Neuron (in vitro differentiated cells): ENCODE measurements around the gene PPP2R5B.
"Not testable (repeated sequence)": the region's sequence is repeated elsewhere in the genome, so short reads cannot be mapped to it uniquely, and the experiment has no call there.

Experiments used
- H2AFZ ChIP-seq: one replicate; pipeline ENCODE4 v1.6.1; 2013; ENCODE audit warnings: low read depth, mild to moderate bottlenecking, inconsistent platforms, low read length, moderate library complexity
- H3K27me3 ChIP-seq: one replicate; pipeline ENCODE4 v1.6.1; 2013; ENCODE audit warnings: low read length; ENCODE audit not compliant: insufficient read depth
- H3K36me3 ChIP-seq: one replicate; pipeline ENCODE4 v1.6.1; 2013; ENCODE audit warnings: low read length; ENCODE audit not compliant: insufficient read depth
- H3K4me1 ChIP-seq: one replicate; pipeline ENCODE4 v1.6.1; 2013; ENCODE audit warnings: low read length; ENCODE audit not compliant: insufficient read depth
- H3K4me3 ChIP-seq: 2 replicates; pipeline ENCODE4 v1.5.1; 2013; ENCODE audit warnings: mild to moderate bottlenecking, low read length, moderate library complexity
- H3K9me3 ChIP-seq: one replicate; pipeline ENCODE4 v1.6.1; 2013; ENCODE audit warnings: low read length

Gene PPP2R5B

GRCh38 chr11:64967375-64967774 is 42.9 kb downstream of the PPP2R5B start:
- peaks cover 2% of the 10 kb centered on the region for H3K27me3 ChIP-seq
- H3K4me3 ChIP-seq: no peak overlapping the region
- peaks cover 5% of the 10 kb centered on the region for H3K9me3 ChIP-seq
- no peaks in the 10 kb centered on the region for H3K36me3 ChIP-seq
- no peaks in the 10 kb centered on the region for H3K4me1 ChIP-seq
- no peak overlapping the region for H2AFZ ChIP-seq

GRCh38 chr11:64969209-64969608 is 44.7 kb downstream of the PPP2R5B start:
- Histone ChIP-seq H3K27me3 (peaks cover 5% of the 10 kb centered on the region), H3K9me3 (peaks cover 5% of the 10 kb centered on the region), H3K36me3 (no peaks in the 10 kb centered on the region), H2AFZ (no peak overlapping the region), H3K4me3 (no peak overlapping the region), H3K4me1 (no peaks in the 10 kb centered on the region)

GRCh38 chr11:64970731-64971151 is 46.3 kb downstream of the PPP2R5B start:
- H3K4me1 ChIP-seq: no peaks in the 10 kb centered on the region
- H3K9me3 ChIP-seq: peaks cover 5% of the 10 kb centered on the region
- peaks cover 5% of the 10 kb centered on the region for H3K27me3 ChIP-seq
- no peak overlapping the region for H3K4me3 ChIP-seq
- H3K36me3 ChIP-seq: no peaks in the 10 kb centered on the region
- H2AFZ ChIP-seq: no peak overlapping the region

GRCh38 chr11:64971421-64972233 is 47.1 kb downstream of the PPP2R5B start, which contains the start of gene MAJIN:
MAJIN (minus strand) TSS chr11:64972108; CDS start chr11:64959405, 12,703 bp downstream.
- Histone ChIP-seq H3K27me3 (peaks cover 5% of the 10 kb centered on the region), H3K9me3 (peaks cover 5% of the 10 kb centered on the region), H3K4me1 (no peaks in the 10 kb centered on the region), H2AFZ (no peak within 1 kb of the TSS), H3K4me3 (no peak within 1 kb of the TSS), H3K36me3 (no peaks in the 10 kb centered on the region)

GRCh38 chr11:64974124-64974523 is 49.6 kb downstream of the PPP2R5B start:
- no peaks in the 10 kb centered on the region for H3K4me1 ChIP-seq
- H3K27me3 ChIP-seq: peaks cover 4% of the 10 kb centered on the region
- peaks cover 5% of the 10 kb centered on the region for H3K9me3 ChIP-seq
- H2AFZ ChIP-seq: no peak overlapping the region
- no peak overlapping the region for H3K4me3 ChIP-seq
- H3K36me3 ChIP-seq: no peaks in the 10 kb centered on the region

GRCh38 chr11:64976651-64977050 is 52.2 kb downstream of the PPP2R5B start:
- Histone ChIP-seq H3K4me1 (no peaks in the 10 kb centered on the region), H3K36me3 (no peaks in the 10 kb centered on the region), H2AFZ (no peak overlapping the region), H3K27me3 (peaks cover 9% of the 10 kb centered on the region), H3K9me3 (peaks cover 5% of the 10 kb centered on the region), H3K4me3 (no peak overlapping the region)

GRCh38 chr11:64983339-64983738 is 58.9 kb downstream of the PPP2R5B start:
- not testable (repeated sequence) for H3K9me3 ChIP-seq, H3K4me3 ChIP-seq, H2AFZ ChIP-seq, H3K36me3 ChIP-seq, H3K27me3 ChIP-seq, H3K4me1 ChIP-seq
